ENCODE data around the gene TAF11L13.
"Not testable (repeated sequence)": the region's sequence is repeated elsewhere in the genome, so short reads cannot be mapped to it uniquely, and the experiment has no call there.

- TF ChIP-seq EP300 (IDR thresholded peaks at IDR 0.05); CTCF (IDR thresholded peaks at IDR 0.05); POLR2AphosphoS5 (IDR thresholded peaks at IDR 0.05); POLR2A (IDR thresholded peaks at IDR 0.05; ENCODE audit: low read depth): not testable (repeated sequence)
Measured at GRCh38 chr5:17649232-17649631, 17.3 kb downstream of the TAF11L13 start.

Measured in esophagus muscularis mucosa (tissue), 4 donors.